ENCODE measurements around the gene FTO. TPM values are rescaled to one million over a fixed set of nuclear protein-coding genes. Genes with fewer than 3 reads are reported as not detected.

FTO gene
- total RNA-seq, 1 donor from 2014 or later = 65.8 TPM

DNA sequence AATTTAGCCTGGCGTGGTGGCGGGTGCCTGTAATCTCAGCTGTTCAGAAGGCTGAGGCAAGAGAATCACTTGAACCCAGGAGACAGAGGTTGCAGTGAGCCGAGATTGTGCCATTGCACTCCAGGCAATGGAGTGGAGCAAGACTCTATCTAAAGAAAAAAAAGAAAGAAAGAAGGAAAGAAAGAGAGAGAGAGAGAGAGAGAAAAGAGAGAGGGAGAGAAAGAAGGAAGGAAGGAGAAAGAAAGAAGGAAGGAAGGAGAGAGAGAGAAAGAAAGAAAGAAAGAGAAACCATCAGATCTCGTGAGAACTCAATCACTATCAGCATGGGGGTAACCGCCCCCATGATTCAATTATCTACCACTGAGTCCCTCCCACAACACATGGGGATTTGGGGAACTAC, 293.0 kb downstream of the FTO start:
- Mint-ChIP-seq H3K27me3 (no peaks in the 10 kb centered on the region), H3K36me3 (ENCODE audit: low read depth) (peaks cover 18% of the 10 kb centered on the region), H3K9me3 (no peaks in the 10 kb centered on the region), H3K4me1 (no peaks in the 10 kb centered on the region), H3K27ac (no peak overlapping the region), H3K4me3 (no peak overlapping the region)
- no peak for ATAC-seq (ENCODE audit: low read depth)
- TF ChIP-seq, protein P1, sequence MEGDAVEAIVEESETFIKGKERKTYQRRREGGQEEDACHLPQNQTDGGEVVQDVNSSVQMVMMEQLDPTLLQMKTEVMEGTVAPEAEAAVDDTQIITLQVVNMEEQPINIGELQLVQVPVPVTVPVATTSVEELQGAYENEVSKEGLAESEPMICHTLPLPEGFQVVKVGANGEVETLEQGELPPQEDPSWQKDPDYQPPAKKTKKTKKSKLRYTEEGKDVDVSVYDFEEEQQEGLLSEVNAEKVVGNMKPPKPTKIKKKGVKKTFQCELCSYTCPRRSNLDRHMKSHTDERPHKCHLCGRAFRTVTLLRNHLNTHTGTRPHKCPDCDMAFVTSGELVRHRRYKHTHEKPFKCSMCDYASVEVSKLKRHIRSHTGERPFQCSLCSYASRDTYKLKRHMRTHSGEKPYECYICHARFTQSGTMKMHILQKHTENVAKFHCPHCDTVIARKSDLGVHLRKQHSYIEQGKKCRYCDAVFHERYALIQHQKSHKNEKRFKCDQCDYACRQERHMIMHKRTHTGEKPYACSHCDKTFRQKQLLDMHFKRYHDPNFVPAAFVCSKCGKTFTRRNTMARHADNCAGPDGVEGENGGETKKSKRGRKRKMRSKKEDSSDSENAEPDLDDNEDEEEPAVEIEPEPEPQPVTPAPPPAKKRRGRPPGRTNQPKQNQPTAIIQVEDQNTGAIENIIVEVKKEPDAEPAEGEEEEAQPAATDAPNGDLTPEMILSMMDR (IDR thresholded peaks at IDR 0.05) = no peak
- CTCF ChIA-PET = no interaction called here
- intact Hi-C loops (cut with micrococcal nuclease) = no loop called here
- POLR2A ChIA-PET = no interaction called here
- no peak for DNase-seq

DNA sequence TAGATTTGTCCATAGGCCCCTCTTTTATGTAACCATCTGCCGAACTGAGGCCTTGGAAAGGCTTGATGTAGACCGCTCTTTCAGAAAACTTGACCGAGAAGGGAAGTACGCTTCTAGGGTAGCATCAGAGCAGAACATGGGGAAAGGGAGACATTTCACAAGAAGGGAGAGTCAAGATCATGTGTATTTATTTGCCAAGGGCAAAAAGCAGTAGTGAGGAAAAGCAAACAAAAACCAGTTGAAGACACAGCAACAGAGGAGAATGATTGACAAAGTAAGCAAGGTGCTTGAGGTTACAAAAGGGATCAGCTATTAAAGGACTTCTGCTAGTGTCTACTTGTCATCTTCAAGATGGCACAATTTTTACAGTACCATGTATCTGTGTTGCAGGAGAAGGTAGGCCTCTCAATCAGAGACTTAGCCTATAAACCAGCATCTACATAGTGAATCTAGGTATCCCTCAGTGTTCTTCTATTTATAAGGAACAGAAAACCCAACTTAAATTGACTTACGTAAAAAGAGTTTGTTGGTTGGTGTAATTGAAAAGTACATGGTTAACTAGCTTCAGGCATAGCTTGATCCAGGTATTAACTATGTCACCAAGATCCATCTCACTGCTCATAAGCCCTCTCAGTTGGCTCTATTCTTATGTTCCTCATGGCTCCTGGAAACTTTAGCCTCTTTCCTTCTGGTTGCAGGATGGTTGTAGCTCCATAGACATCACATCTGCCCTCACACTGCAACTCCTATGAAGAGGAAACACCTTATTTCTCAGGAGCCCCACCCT, 294.3 kb downstream of the FTO start:
- ChIA-PET POLR2A (no interaction called here), CTCF (no interaction called here)
- ATAC-seq (ENCODE audit: low read depth) (no peak), DNase-seq (no peak)
- peaks cover 18% of the 10 kb centered on the region for H3K36me3 Mint-ChIP-seq (ENCODE audit: low read depth)
- no peaks in the 10 kb centered on the region for H3K9me3 Mint-ChIP-seq
- H3K27ac Mint-ChIP-seq = no peak overlapping the region
- intact Hi-C loops (cut with micrococcal nuclease) = no loop called here
- TF ChIP-seq, protein P1 (IDR thresholded peaks at IDR 0.05) = no peak
- no peak overlapping the region for H3K4me3 Mint-ChIP-seq
- H3K27me3 Mint-ChIP-seq = no peaks in the 10 kb centered on the region
- H3K4me1 Mint-ChIP-seq = no peaks in the 10 kb centered on the region

DNA sequence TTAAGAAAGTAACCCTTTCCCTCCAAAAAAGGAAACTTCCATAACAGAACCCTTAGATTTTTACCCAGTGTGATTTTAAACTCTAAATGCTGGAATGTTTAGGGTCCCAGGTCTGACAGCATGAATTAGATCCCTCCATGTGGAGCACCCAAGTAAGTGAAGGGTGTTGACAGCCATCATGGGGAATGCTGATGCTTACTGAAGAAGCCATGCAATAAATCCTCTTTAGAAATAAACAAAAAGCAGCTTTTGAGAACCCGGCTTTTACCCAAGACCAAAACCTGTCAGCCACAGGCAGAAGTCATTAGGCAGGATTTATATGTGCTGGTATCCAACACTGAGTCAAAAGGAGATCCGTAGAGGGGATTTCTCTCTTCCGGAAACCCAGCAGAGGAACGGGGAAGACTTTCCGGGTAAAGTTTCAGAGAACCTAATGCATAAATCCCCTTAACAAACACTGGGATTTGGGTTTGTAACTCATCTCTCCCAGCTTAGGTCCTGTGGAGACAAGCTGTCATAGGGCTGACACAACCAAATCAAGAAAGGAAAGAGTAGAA, 295.1 kb downstream of the FTO start:
- ATAC-seq (ENCODE audit: low read depth) (no peak), DNase-seq (no peak)
- no peak overlapping the region for H3K4me3 Mint-ChIP-seq
- H3K36me3 Mint-ChIP-seq (ENCODE audit: low read depth) = peaks cover 18% of the 10 kb centered on the region
- TF ChIP-seq, protein P1 (IDR thresholded peaks at IDR 0.05) = no peak
- H3K4me1 Mint-ChIP-seq = no peaks in the 10 kb centered on the region
- POLR2A ChIA-PET = no interaction called here
- H3K27me3 Mint-ChIP-seq = no peaks in the 10 kb centered on the region
- no peak overlapping the region for H3K27ac Mint-ChIP-seq
- no peaks in the 10 kb centered on the region for H3K9me3 Mint-ChIP-seq
- intact Hi-C loops (cut with micrococcal nuclease) = no loop called here
- CTCF ChIA-PET = no interaction called here

DNA sequence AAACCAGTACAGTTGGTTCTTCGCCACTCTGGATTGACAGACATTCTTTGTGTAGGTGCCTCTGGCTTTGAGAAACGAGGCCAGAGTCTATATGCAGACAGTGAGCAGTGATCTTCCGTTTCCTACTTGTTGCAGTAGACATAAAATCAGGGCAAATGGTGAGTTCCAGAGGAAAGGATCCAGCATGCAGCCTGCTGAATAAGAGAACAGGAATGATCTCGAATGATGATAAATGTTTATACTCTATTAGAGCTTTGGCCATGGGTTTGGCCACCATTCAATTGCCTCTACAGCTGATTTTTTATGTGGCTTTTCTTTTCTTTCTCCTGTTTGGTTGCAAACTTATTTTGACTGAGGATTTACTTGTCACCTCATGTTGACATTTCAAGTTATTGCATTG, 295.9 kb downstream of the FTO start:
- DNase-seq (no peak), ATAC-seq (ENCODE audit: low read depth) (no peak)
- Mint-ChIP-seq H3K4me3 (no peak overlapping the region), H3K4me1 (no peaks in the 10 kb centered on the region), H3K36me3 (ENCODE audit: low read depth) (peaks cover 14% of the 10 kb centered on the region), H3K9me3 (no peaks in the 10 kb centered on the region), H3K27ac (no peak overlapping the region), H3K27me3 (no peaks in the 10 kb centered on the region)
- intact Hi-C loops (cut with micrococcal nuclease) = no loop called here
- ChIA-PET POLR2A (no interaction called here), CTCF (no interaction called here)
- TF ChIP-seq, protein P1 (IDR thresholded peaks at IDR 0.05) = no peak

DNA sequence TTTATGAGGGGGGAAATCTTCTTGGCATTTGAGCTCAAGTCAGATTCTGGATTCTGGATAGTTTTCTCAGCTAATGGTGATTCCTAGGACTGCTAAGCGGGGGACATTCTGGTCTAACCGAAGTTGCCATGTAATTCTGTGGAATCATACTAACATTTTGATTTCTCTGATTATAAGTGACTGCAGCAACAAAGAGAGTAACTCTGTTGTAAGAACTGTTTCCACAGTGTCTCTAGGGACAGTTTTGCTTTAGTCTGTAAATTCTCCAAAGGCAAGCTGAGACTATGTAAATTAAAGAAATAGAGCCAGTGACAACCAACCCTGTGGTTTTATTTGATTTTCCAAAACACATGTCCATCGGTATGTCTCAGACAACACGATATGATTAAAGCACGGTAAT, 296.4 kb downstream of the FTO start:
- TF ChIP-seq, protein P1 (IDR thresholded peaks at IDR 0.05) = no peak
- Mint-ChIP-seq H3K27me3 (no peaks in the 10 kb centered on the region), H3K27ac (no peak overlapping the region), H3K9me3 (no peaks in the 10 kb centered on the region), H3K36me3 (ENCODE audit: low read depth) (peaks cover 10% of the 10 kb centered on the region), H3K4me1 (no peaks in the 10 kb centered on the region), H3K4me3 (no peak overlapping the region)
- intact Hi-C loops (cut with micrococcal nuclease) = no loop called here
- ChIA-PET CTCF (no interaction called here), POLR2A (no interaction called here)
- ATAC-seq (ENCODE audit: low read depth) (no peak), DNase-seq (no peak)

Data from activated B cell treated with CpG ODN at 0.5 μM for 24 hours (primary cell).